Measurements from ENCODE around the gene MLANA.

Gene MLANA, protein sequence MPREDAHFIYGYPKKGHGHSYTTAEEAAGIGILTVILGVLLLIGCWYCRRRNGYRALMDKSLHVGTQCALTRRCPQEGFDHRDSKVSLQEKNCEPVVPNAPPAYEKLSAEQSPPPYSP

GRCh38 chr9:5890641-5891040, at the start of gene MLANA:
Gene MLANA (plus strand): TSS chr9:5890889. CDS start chr9:5892475, 1,586 bp downstream.
- no peak for DNase-seq

DNA sequence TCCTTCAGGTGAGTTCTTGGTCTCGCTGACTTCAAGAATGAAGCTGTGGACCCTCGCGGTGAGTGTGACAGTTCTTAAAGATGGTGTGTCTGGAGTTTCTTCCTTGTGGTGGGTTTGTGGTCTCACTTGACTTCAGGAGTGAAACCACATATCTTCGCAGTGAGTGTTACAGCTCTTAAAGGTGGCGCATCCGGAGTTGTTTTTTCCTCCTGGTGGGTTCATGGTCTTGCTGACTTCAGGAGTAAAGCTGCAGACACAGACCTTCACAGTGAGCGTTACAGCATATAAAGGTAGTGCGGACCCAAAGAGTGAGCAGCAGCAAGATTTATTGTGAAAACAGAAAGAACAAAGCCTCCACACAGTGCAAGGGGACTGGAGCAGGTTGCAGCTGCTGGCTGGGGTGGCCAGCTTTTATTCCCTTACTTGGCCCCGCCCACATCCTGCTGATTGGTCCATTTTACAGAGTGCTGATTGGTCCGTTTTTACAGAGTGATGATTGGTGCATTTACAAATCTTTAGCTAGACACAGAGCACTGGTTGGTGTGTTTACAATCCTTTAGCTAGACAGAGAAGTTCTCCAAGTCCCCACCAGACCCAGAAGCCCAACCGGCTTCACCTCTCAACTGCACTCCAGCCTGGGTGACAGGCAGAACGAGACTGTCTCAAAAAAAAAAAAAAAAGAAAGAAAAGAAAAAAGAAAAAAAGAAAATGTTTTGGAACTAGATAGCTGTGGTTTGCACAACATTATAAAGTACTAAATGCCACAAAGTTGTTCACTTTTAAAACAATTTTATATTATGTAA, 48.7 kb upstream of the MLANA start:
- peak; percentile 39 for DNase-seq

GRCh38 chr9:5842929-5843793, 47.5 kb upstream of the MLANA start:
- no peak for DNase-seq

- no peak for DNase-seq
Observed at GRCh38 chr9:5843794-5844471, 46.8 kb upstream of the MLANA start.

DNA sequence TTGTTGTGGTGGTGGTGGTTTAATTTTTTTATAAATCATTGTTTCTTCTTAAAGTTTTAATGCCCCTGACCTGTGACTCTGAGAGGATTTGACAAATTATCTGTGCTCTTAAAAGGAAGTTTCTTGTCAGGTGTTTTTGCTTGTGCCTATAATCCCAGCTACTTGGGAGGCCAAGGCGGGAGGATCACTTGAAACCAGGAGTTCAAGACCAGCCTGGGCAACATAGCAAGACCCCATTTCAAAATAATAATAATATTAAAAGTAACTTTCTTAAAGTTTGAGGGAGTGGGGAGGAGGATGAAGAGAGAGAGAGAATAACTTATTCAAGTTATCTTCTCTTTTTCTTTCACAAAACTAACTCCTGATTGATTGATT, 45.5 kb upstream of the MLANA start:
- DNase-seq = no peak

- DNase-seq = no peak
Observed at GRCh38 chr9:5846096-5846495, 44.6 kb upstream of the MLANA start.

DNA sequence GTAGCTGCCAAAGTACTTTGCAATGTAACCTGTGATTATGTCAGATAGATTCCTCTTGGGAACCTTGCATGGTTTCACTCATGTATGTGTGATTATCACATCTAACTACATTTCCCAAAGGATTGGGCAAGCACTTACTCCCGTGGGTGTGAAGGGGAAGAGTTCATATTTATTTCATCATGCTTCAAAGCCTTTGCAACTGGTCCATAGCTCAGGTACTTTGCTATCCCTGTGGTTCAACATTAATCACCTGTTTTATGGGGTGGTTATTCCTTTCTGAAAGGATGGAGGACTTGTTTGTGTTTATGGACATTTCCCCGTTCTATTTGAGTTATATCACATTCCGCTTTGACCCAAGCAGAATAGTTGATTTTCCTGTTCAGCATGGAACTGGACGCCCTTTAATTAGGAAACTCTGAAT, 44.2 kb upstream of the MLANA start:
- no peak for DNase-seq

- DNase-seq = no peak
Observed at GRCh38 chr9:5848372-5848882, 42.3 kb upstream of the MLANA start.

- no peak for DNase-seq
Observed at GRCh38 chr9:5850724-5851122, 40.0 kb upstream of the MLANA start.

GRCh38 chr9:5851445-5851844, 39.2 kb upstream of the MLANA start:
- no peak for DNase-seq

DNA sequence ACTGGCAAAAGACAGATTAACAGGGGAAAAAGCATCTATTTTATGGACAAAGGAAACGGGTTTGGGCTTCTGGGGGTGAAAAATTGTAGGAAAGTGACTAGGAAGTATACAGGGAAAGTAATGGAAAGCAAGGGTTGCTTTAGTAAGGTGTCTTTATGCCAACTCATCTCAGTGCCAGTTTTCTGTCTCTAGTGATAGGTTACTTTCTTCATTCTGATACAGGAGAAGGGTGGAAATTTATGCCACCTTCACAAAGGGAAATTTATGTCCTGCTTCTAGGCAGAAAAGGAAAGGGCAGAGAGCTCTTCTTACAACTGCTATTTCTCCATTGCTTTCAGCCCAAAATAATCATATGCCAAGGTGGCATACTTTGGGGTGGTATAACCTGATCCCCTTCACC, 37.7 kb upstream of the MLANA start:
- DNase-seq = no peak

DNA sequence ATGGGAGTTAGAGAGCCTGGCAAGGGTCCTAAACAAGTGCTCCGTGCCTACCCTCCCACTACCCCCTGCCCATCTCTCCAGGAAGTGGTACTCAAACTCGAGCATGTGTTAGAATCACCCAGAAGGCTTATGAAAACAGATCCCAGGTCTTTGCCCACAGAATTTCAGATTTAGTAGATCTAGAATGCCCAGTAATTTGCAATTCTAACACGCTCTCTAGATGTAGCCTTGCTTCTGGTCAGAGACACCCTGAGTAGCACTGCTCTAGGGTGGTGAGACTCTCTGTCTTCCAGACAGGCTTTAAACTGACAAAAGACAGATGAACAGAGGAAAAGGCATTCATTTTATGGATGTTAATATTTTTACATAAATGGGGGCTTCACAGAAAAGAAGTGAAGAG, 37.1 kb upstream of the MLANA start:
- DNase-seq = no peak

DNA sequence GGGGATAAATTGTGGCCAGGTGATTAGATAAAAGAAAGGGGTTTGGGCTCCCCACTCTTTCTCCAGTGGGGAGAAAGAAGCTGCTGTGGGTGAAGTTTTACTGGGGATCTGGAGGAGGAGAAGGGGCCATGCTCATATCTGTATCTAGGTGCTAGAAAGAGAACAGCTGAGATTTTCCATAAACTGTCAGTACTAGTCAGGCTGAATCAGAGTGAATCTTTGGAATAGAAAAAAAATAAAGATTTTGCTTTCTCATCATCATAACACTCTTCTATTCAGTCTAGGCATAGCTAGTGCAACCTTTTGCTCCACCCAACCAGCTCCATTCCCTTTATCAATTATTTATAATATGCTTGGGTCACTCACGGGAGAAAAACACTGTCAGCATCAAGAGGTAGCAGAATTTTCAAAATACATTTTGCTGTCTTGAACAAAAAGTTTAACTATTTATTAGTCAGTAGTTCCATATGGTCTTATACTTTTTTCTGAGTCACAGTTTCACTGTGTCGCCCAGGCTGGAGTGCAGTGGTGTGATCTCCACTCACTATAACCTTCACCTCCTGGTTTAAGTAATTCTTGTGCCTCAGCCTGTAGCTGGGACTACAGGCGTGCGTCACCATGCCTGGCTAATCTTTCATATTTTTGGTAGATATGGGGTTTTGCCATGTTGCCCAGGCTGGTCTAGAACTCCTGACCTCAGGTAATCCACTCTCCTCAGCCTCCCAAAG, 36.5 kb upstream of the MLANA start:
- DNase-seq = no peak

DNA sequence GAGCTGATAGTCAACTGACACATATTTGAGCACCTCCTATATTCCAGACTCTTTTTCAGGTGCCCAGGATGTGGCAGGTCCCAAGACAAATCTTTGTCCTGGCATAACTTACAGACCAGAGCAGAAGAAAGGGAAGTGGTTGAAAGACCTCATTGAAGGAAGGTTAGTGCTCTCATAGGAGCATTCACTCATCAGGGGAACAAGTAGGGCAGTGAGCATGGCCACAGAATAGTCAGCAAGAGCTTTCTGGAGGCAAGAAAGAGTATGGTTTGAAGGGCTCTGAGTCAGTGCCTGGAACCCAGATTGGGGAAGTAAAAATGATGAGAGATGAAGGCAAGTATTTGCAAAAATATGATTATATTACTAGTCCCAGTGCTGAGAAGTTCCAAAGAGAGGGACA, 32.8 kb upstream of the MLANA start:
- no peak for DNase-seq

DNA sequence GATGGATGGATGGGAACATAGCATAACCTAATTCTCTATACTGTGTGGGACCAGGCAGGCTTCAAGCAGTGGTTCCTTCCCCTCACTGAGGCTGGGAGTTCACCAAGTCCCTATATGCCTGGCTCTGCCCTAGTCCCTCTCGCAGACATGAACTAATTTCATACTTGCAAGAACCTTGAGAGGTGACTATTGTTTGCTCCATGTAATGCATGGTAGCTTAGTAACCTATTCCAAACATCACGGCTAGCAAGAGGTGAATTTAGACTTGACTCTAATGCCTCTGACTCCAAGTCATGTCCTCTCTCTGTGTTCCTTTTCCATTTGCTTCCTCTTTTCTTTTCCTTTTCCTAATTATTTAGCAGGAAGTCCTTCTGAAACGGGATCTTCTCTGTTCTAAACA, 31.9 kb upstream of the MLANA start:
- DNase-seq = no peak

- no peak for DNase-seq
Observed at GRCh38 chr9:5863092-5863746, 27.5 kb upstream of the MLANA start.

GRCh38 chr9:5864446-5864845, 26.2 kb upstream of the MLANA start:
- no peak for DNase-seq

GRCh38 chr9:5866272-5866671, 24.4 kb upstream of the MLANA start:
- no peak for DNase-seq

DNA sequence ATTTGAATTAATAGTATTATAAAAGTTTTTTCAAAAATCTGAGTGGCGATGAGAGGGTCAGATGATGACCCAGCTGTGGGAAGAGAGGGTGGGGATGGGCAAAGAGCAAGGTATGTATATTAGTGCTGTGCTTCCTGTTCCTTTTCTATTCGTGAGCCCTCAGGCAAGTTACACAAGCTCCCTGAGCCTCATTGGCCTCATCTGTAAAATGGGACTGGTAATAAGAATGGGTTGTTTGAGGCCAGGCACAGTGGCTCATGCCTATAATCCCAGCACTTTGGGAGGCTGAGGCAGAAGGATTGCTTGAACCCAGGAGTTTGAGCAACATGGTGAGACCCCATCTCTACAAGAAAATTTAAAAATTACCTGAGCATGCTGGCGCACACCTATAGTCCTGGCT, 24.0 kb upstream of the MLANA start:
- no peak for DNase-seq

DNA sequence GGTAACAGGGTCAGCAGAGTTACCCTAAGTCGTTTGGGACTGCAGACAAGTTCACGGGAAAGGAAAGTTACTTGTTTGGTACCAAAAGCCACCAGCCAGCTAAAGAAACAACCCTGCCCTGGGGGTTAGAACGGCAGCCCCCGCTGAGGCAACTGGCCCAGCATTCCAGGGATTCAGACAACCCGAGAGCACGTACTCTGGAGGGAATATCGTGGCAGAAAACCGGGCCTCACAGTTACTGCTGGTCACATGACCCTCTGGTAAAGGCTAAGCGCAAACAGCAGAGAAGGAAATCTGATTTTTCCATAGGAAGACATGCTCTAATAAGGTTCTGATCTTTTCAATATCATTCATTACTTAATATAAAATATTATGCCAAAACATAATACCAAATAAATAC, 22.5 kb upstream of the MLANA start:
- no peak for DNase-seq

- no peak for DNase-seq
Observed at GRCh38 chr9:5869315-5870019, 21.2 kb upstream of the MLANA start.
